ENCODE data around the gene PLEKHA1. TPM values are rescaled to one million over a fixed set of nuclear protein-coding genes. Genes with fewer than 3 reads are reported as not detected.
A peak's percentile ranks its signal among the peaks of the same experiment; 100 is the strongest.

The PLEKHA1 gene
- total RNA-seq, 2 donors from 2014 or later: 24.2 to 35.2 TPM

GRCh38 chr10:122413327-122413726 lies 38.8 kb downstream of the PLEKHA1 start:
- no peaks in the 10 kb centered on the region for H3K36me3 ChIP-seq

GRCh38 chr10:122417667-122418066 lies 43.2 kb downstream of the PLEKHA1 start:
- intact Hi-C loops (cut with DNase I): no loop called here
- 94% methylated on average over 2 of the region's 2 CpGs for WGBS

More at GRCh38 chr10:122413327-122413726, 38.8 kb downstream of the PLEKHA1 start:
- Histone ChIP-seq H3K4me1 (replicated peaks) (no peaks in the 10 kb centered on the region), H3K27ac (no peak overlapping the region), H3K27me3 (replicated peaks; ENCODE audit: insufficient read depth) (no peaks in the 10 kb centered on the region), H3K4me3 (no peak overlapping the region), H3K9me3 (no peaks in the 10 kb centered on the region)
- TF ChIP-seq CTCF (IDR thresholded peaks at IDR 0.05): no peak
- TF ChIP-seq POLR2AphosphoS5 (IDR thresholded peaks at IDR 0.05): no peak
- no peak for TF ChIP-seq POLR2A (IDR thresholded peaks at IDR 0.05)
- intact Hi-C loops (cut with DNase I): no loop called here
- no peak for DNase-seq (ENCODE audit: low spot score)

GRCh38 chr10:122419016-122419415 lies 44.5 kb downstream of the PLEKHA1 start:
- no peak overlapping the region for H3K27ac ChIP-seq
- TF ChIP-seq POLR2A (IDR thresholded peaks at IDR 0.05) (no peak), CTCF (IDR thresholded peaks at IDR 0.05) (no peak), POLR2AphosphoS5 (IDR thresholded peaks at IDR 0.05) (no peak)
- no peak overlapping the region for H3K4me3 ChIP-seq
- H3K27me3 ChIP-seq (replicated peaks; ENCODE audit: insufficient read depth): no peaks in the 10 kb centered on the region
- no peak for DNase-seq (ENCODE audit: low spot score)
- WGBS: 47% methylated on average over 1 of the region's 1 CpG
- H3K36me3 ChIP-seq: peaks cover 0 to 4% of the 10 kb centered on the region in 2 donors
- no peaks in the 10 kb centered on the region for H3K4me1 ChIP-seq (replicated peaks)
- intact Hi-C loops (cut with DNase I): no loop called here
- H3K9me3 ChIP-seq: no peaks in the 10 kb centered on the region

More at GRCh38 chr10:122417667-122418066, 43.2 kb downstream of the PLEKHA1 start:
- DNase-seq (ENCODE audit: low spot score): no peak
- no peak overlapping the region for H3K27ac ChIP-seq
- no peaks in the 10 kb centered on the region for H3K9me3 ChIP-seq
- H3K27me3 ChIP-seq (replicated peaks; ENCODE audit: insufficient read depth): no peaks in the 10 kb centered on the region
- H3K36me3 ChIP-seq: peaks cover 0 to 4% of the 10 kb centered on the region in 2 donors
- H3K4me1 ChIP-seq (replicated peaks): no peaks in the 10 kb centered on the region
- TF ChIP-seq CTCF (IDR thresholded peaks at IDR 0.05) (no peak), POLR2AphosphoS5 (IDR thresholded peaks at IDR 0.05) (no peak), POLR2A (IDR thresholded peaks at IDR 0.05) (no peak)
- H3K4me3 ChIP-seq: no peak overlapping the region

GRCh38 chr10:122419876-122420623 lies 45.5 kb downstream of the PLEKHA1 start:
- Histone ChIP-seq H3K9me3 (no peaks in the 10 kb centered on the region), H3K27me3 (replicated peaks; ENCODE audit: insufficient read depth) (no peaks in the 10 kb centered on the region), H3K4me1 (replicated peaks) (no peaks in the 10 kb centered on the region), H3K27ac (no peak overlapping the region), H3K4me3 (no peak overlapping the region), H3K36me3 (peaks cover 0 to 4% of the 10 kb centered on the region in 2 donors)
- peak; percentile 7 for DNase-seq (ENCODE audit: low spot score)
- intact Hi-C loops (cut with DNase I): no loop called here
- 35% methylated on average over 3 of the region's 3 CpGs for WGBS
- no peak for TF ChIP-seq CTCF (IDR thresholded peaks at IDR 0.05)
- TF ChIP-seq POLR2AphosphoS5 (IDR thresholded peaks at IDR 0.05): peak; percentile 28

- H3K27ac ChIP-seq: no peak overlapping the region
- 69% methylated on average over 3 of the region's 3 CpGs for WGBS
- H3K36me3 ChIP-seq: peaks cover 0 to 4% of the 10 kb centered on the region in 2 donors
- no peak for DNase-seq (ENCODE audit: low spot score)
- no peaks in the 10 kb centered on the region for H3K27me3 ChIP-seq (replicated peaks; ENCODE audit: insufficient read depth)
- H3K9me3 ChIP-seq: no peaks in the 10 kb centered on the region
- no peak overlapping the region for H3K4me3 ChIP-seq
- intact Hi-C loops (cut with DNase I): no loop called here
- H3K4me1 ChIP-seq (replicated peaks): no peaks in the 10 kb centered on the region
- TF ChIP-seq CTCF (IDR thresholded peaks at IDR 0.05) (no peak), POLR2A (IDR thresholded peaks at IDR 0.05) (no peak), POLR2AphosphoS5 (IDR thresholded peaks at IDR 0.05) (no peak)
Observed at GRCh38 chr10:122420624-122421007, 46.1 kb downstream of the PLEKHA1 start.

Measured in prostate gland (tissue), 2 donors.